GM18951 (cell line): ENCODE results near the gene EPS15.

Experiments
- POLR2A ChIP-seq: IDR thresholded peaks from 4 replicates; pipeline ENCODE4 v1.6.1; 2011; ENCODE audit warnings: mild to moderate bottlenecking; ENCODE audit not compliant: insufficient read length, insufficient read depth; ENCODE audit errors: extremely low read depth
- in situ Hi-C: fragments of 300-500 bp; cut with MboI; formaldehyde crosslinking; loops from one replicate; pipeline ENCODE4 v1.12.0; 2022; ENCODE audit warnings: low sequenced_read_pairs, mixed read lengths, inconsistent platforms; ENCODE audit not compliant: unreplicated experiment

The EPS15 gene

GRCh38 chr1:51527144-51527543 is 8.1 kb upstream of the EPS15 start:
- in situ Hi-C loops: no loop called here
- no peak for TF ChIP-seq POLR2A

GRCh38 chr1:51526248-51526647 is 7.2 kb upstream of the EPS15 start:
- no peak for TF ChIP-seq POLR2A
- in situ Hi-C loops: no loop called here

- no peak for TF ChIP-seq POLR2A
- in situ Hi-C loops: no loop called here
Measured at GRCh38 chr1:51525295-51525694, 6.2 kb upstream of the EPS15 start.

- in situ Hi-C loops: no loop called here
- no peak for TF ChIP-seq POLR2A
Measured at GRCh38 chr1:51524817-51525216, 5.8 kb upstream of the EPS15 start.

- in situ Hi-C loops: no loop called here
- TF ChIP-seq POLR2A: no peak
Measured at GRCh38 chr1:51523931-51524330, 4.9 kb upstream of the EPS15 start.

- TF ChIP-seq POLR2A: no peak
- in situ Hi-C loops: no loop called here
Measured at GRCh38 chr1:51520700-51521248, 1.7 kb upstream of the EPS15 start.

- in situ Hi-C loops: no loop called here
- no peak for TF ChIP-seq POLR2A
Measured at GRCh38 chr1:51519865-51520699, 1.0 kb upstream of the EPS15 start.

GRCh38 chr1:51518586-51519047 is 449 bp downstream of the EPS15 start:
- in situ Hi-C loops: no loop called here
- no peak for TF ChIP-seq POLR2A

GRCh38 chr1:51518033-51518585 is 957 bp downstream of the EPS15 start:
- in situ Hi-C loops: no loop called here
- peak; percentile 60 for TF ChIP-seq POLR2A

GRCh38 chr1:51517361-51518032 is 1.6 kb downstream of the EPS15 start:
- in situ Hi-C loops: no loop called here
- TF ChIP-seq POLR2A: no peak

- TF ChIP-seq POLR2A: no peak
- in situ Hi-C loops: no loop called here
Measured at GRCh38 chr1:51516649-51517158, 2.4 kb downstream of the EPS15 start.

- TF ChIP-seq POLR2A: no peak
- in situ Hi-C loops: no loop called here
Measured at GRCh38 chr1:51515982-51516648, 3.0 kb downstream of the EPS15 start.
